Measurements from ENCODE around the gene GRIK1.
A peak's percentile ranks its signal among the peaks of the same experiment; 100 is the strongest.

The GRIK1 gene

DNA sequence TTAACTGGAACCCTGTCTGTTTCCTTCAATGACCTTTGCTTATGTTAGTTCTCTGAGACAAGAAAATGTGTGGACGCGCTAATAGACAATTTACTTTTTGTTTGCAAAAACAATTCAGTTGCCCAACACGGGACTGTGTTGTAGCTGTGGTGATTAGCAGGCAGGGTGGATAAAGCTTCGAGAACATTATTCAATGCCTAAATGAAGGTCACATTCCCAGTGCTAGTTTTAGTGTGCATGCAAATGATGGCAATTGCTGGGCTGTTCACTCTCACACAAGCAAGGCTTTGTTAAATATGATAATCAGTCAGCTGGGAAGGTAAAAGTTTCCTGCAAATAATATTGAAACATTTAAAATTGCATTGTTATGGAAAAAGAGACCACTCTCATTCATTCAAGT lies 452.6 kb downstream of the GRIK1 start:
- no peak overlapping the region for H3K4me2 ChIP-seq (ENCODE audit: insufficient read depth, low read length, poor library complexity, severe bottlenecking)
- H4K91ac ChIP-seq (ENCODE audit: low read depth, low read length, poor library complexity), result no peak overlapping the region
- no peaks in the 10 kb centered on the region for H3K36me3 ChIP-seq (replicated peaks in 1 of 2; ENCODE audit: control insufficient read depth in 2 of 2, insufficient read depth in 2 of 2, low read length in 2 of 2)
- H3K4me3 ChIP-seq (ENCODE audit: low read length in 2 of 2), result no peak overlapping the region
- no peak overlapping the region for H3K4ac ChIP-seq (ENCODE audit: low read length)
- H3K4me1 ChIP-seq (ENCODE audit: control insufficient read depth in 2 of 2, insufficient read depth in 1 of 2, low read depth in 1 of 2, low read length in 2 of 2), result peaks cover 0 to 11% of the 10 kb centered on the region in 2 donors
- H3K23ac ChIP-seq (ENCODE audit: low read depth, low read length, poor library complexity), result no peak overlapping the region
- peak overlapping the region; percentile 43 for H2AFZ ChIP-seq (ENCODE audit: low read length)
- no peak overlapping the region for H2BK12ac ChIP-seq (ENCODE audit: low read length)
- H2BK5ac ChIP-seq (ENCODE audit: low read length), result no peak overlapping the region
- no CpG with 5 or more reads among the region's 4 CpGs for WGBS, 2 donors (ENCODE audit: extremely low coverage in 2 of 2, insufficient read length in 2 of 2, insufficient replicate concordance in 1 of 2)
- no peak overlapping the region for H3K27ac ChIP-seq (replicated peaks; ENCODE audit: low read length)
- no peak overlapping the region for H3K9ac ChIP-seq (ENCODE audit: low read depth, low read length, poor library complexity)
- H3K14ac ChIP-seq (ENCODE audit: low read length), result no peak overlapping the region
- no peak overlapping the region for H4K8ac ChIP-seq (ENCODE audit: low read depth, low read length)
- H3K27me3 ChIP-seq (ENCODE audit: control insufficient read depth in 3 of 3, insufficient read depth in 3 of 3, low read depth in 1 of 3, low read length in 3 of 3), result no peaks in the 10 kb centered on the region
- H3K9me3 ChIP-seq (replicated peaks in 1 of 2; ENCODE audit: control insufficient read depth in 2 of 2, insufficient read depth in 1 of 2, low read depth in 1 of 2, low read length in 2 of 2), result no peaks in the 10 kb centered on the region
- H3K18ac ChIP-seq (ENCODE audit: low read length), result no peak overlapping the region
- H2BK120ac ChIP-seq (ENCODE audit: low read depth, low read length), result no peak overlapping the region
- no peak overlapping the region for H2BK15ac ChIP-seq (ENCODE audit: low read length)
- H3K79me1 ChIP-seq (ENCODE audit: low read depth, low read length), result no peaks in the 10 kb centered on the region
- H2AK5ac ChIP-seq (ENCODE audit: low read depth, low read length), result no peak overlapping the region
- DNase-seq (ENCODE audit: low spot score), result no peak

Data from neuronal stem cell (in vitro differentiated cells).